Body of pancreas (tissue), 4 donors: ENCODE data around the gene NARF. TPM values are rescaled to one million over a fixed set of nuclear protein-coding genes. Genes with fewer than 3 reads are reported as not detected.

Experiments
- ATAC-seq: fragments of 150-250 bp; one replicate; pipeline ENCODE4 v1.9.1; 2016
- DNase-seq, 4 donors: peaks; one replicate each; pipeline ENCODE4 v3.0.0-alpha.2; 2019
- H3K27ac ChIP-seq, 4 donors: fragments of 200-600 bp; sonication (generic); 1 replicate in 3 of 4; 2 replicates in 1 of 4; pipeline versions ENCODE4 v1.5.1 to v1.6.1; 2016 to 2019; ENCODE audit warnings: mild to moderate bottlenecking in 1 of 4, mixed read lengths in 1 of 4, moderate library complexity in 1 of 4
- H3K27me3 ChIP-seq, 2 donors: fragments of 200-600 bp; sonication (generic); one replicate each; pipeline ENCODE4 v1.6.0; 2016; ENCODE audit warnings: mild to moderate bottlenecking in 1 of 2
- H3K36me3 ChIP-seq, 2 donors: fragments of 200-600 bp; sonication (generic); replicated peaks in 1 of 2; 2 replicates each; pipeline ENCODE4 v1.5.1; 2016; ENCODE audit warnings: low read depth in 2 of 2; ENCODE audit not compliant: insufficient read depth in 1 of 2
- H3K4me1 ChIP-seq: fragments of 200-600 bp; sonication (generic); one replicate; pipeline ENCODE4 v1.6.0; 2016
- H3K4me3 ChIP-seq, 2 donors: fragments of 200-600 bp; sonication (generic); 1 replicate in 1 of 2; 2 replicates in 1 of 2; pipeline ENCODE4 v1.5.1; 2016 to 2019
- H3K9me3 ChIP-seq, 3 donors: fragments of 200-600 bp; sonication (generic); 1 replicate in 2 of 3; 2 replicates in 1 of 3; pipeline ENCODE4 v1.5.1; 2016
- POLR2A ChIP-seq, 3 donors: fragments of 450-650 bp; IDR thresholded peaks; one replicate each; pipeline ENCODE4 v1.6.1; 2016; ENCODE audit warnings: antibody characterized with exemption in 3 of 3, mild to moderate bottlenecking in 2 of 3
- WGBS, 2 donors: methylation state at CpG; one replicate each; pipeline ENCODE4 v1.1.5; 2017; 5-methylcytosine and 5-hydroxymethylcytosine counted together
- intact Hi-C: fragments of 100-400 bp; cut with DNase I; formaldehyde crosslinking; loops from one replicate; pipeline ENCODE4 v1.15.1; 2023
- total RNA-seq, 2 donors: library from RNA; depleted of rRNA; stranded (reverse); fragments of >200 nt; gene quantifications; one replicate each; pipeline ENCODE4 v1.1.0, GENCODE V29; 2016
- TF ChIP-seq, protein P1 (sequence below), 7 experiments: fragments of 450-650 bp in 4 of 7; fragments of 200-600 bp in 3 of 7; sonication (generic) in 3 of 7; IDR thresholded peaks; one replicate each; pipeline ENCODE4 v1.5.1; 2016 to 2019; ENCODE audit warnings: antibody characterized with exemption in 7 of 7

NARF gene
- total RNA-seq, 2 donors from 2014 or later: 14.5 to 85.4 TPM

- Histone ChIP-seq H3K36me3 (no peaks in the 10 kb centered on the region), H3K4me1 (peaks cover 36% of the 10 kb centered on the region), H3K9me3 (no peaks in the 10 kb centered on the region), H3K27me3 (no peaks in the 10 kb centered on the region), H3K27ac (no peak overlapping the region), H3K4me3 (no peak overlapping the region)
- no peak for TF ChIP-seq POLR2A (IDR thresholded peaks at IDR 0.05)
- TF ChIP-seq, protein P1, sequence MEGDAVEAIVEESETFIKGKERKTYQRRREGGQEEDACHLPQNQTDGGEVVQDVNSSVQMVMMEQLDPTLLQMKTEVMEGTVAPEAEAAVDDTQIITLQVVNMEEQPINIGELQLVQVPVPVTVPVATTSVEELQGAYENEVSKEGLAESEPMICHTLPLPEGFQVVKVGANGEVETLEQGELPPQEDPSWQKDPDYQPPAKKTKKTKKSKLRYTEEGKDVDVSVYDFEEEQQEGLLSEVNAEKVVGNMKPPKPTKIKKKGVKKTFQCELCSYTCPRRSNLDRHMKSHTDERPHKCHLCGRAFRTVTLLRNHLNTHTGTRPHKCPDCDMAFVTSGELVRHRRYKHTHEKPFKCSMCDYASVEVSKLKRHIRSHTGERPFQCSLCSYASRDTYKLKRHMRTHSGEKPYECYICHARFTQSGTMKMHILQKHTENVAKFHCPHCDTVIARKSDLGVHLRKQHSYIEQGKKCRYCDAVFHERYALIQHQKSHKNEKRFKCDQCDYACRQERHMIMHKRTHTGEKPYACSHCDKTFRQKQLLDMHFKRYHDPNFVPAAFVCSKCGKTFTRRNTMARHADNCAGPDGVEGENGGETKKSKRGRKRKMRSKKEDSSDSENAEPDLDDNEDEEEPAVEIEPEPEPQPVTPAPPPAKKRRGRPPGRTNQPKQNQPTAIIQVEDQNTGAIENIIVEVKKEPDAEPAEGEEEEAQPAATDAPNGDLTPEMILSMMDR (IDR thresholded peaks at IDR 0.05): no peak
- WGBS, 2 donors: 90 to 92% methylated on average over 4 of the region's 4 CpGs
- DNase-seq: no peak
- intact Hi-C loops: no loop called here
- no peak for ATAC-seq
Measured at GRCh38 chr17:82416264-82416663, 42.3 kb upstream of the NARF start.

DNA sequence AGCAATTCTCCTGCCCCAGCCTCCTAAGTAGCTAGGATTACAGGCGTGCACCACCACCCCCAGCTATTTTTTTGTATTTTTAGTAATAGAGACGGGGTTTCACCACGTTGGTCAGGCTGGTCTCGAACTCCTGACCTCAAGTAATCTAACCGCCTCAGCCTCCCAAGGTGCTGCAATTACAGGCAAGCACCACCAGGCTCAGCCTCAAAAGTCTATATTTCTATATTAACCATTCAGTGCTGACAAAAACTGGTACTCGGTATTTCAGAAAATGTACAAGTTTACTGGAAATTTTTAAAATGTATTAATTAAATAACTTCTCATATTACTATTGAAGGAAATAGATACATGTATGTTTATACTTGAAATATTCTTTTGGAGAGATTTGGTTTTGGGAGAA is 41.8 kb upstream of the NARF start:
- H3K27ac ChIP-seq: no peak overlapping the region
- H3K9me3 ChIP-seq: no peaks in the 10 kb centered on the region
- intact Hi-C loops: no loop called here
- H3K4me1 ChIP-seq: peaks cover 36% of the 10 kb centered on the region
- WGBS, 2 donors: 91% methylated on average over 6 of the region's 6 CpGs
- no peak for DNase-seq
- TF ChIP-seq POLR2A (IDR thresholded peaks at IDR 0.05): no peak
- TF ChIP-seq, protein P1 (IDR thresholded peaks at IDR 0.05): no peak
- H3K36me3 ChIP-seq: no peaks in the 10 kb centered on the region
- H3K27me3 ChIP-seq: no peaks in the 10 kb centered on the region
- ATAC-seq: no peak
- no peak overlapping the region for H3K4me3 ChIP-seq

DNA sequence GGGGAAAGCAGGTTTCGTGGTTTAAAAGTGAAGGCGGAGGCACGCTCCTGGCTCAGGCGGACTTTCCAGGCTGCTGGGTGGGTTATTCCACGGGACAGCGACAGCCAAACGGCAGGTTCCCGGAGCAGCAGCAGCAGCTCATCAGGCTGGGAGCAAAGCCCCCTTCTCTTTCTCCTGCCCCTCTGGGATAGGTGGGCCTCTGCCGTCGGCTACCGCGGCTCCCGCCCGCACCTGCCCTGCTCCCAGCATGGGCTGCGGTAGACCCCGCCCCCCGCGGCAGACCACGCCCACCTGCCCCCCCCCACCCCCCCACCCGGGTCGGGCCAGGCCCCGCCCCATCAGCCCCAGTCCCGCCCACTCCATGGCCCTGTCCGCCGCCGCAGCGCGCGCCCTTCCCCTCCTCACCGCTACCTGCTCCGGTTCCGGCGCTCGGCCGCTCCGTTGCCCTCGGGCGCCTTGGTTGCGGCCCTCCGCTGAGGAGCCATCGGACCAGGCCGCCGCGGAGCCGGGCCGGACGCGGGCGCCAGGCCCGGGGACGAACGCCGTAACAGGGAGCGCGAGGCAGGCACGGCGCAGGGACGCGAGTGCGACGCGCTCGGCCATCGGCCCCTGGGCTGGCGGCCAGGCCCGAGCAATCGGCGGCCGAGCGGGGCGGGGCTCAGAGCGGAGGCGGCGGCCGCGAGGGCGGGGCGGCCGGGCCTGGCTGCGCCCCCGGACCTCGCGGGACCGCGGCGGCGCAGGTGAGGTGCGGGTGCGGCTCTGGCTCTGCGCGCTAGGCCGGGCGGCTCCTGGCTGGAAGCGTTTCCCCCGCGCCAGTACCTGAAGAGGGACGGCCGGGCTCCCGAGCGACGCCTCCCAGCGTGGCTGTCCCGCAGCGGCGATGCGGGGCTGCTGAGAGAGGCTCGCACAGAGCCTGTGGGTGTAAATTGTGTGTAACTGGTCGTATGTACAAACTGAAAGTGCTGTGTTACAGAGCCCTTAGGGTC is 40.2 kb upstream of the NARF start, which contains the start of the genes HEXD and OGFOD3:
HEXD (plus strand) TSS at position 347 of the 986 bp plus-strand sequence. CDS start 1,453 bp downstream, outside the sequence.
OGFOD3 (minus strand) TSS at position 586 of the 986 bp plus-strand sequence; CDS start at position 485, 101 bp downstream.
- H3K4me1 ChIP-seq: peaks cover 27% of the 10 kb centered on the region
- peak; percentile 96 for ATAC-seq
- H3K4me3 ChIP-seq: peak within 1 kb of the TSS; percentile 54 to 66
- no peaks in the 10 kb centered on the region for H3K9me3 ChIP-seq
- H3K36me3 ChIP-seq: no peaks in the 10 kb centered on the region
- TF ChIP-seq, protein P1 (IDR thresholded peaks at IDR 0.05): peak in 2 of 7 experiments; percentile 2 to 43
- peak in 2 of 3 donors; percentile 30 to 44 for TF ChIP-seq POLR2A (IDR thresholded peaks at IDR 0.05)
- H3K27me3 ChIP-seq: no peaks in the 10 kb centered on the region
- WGBS, 2 donors: 1 to 3% methylated on average over 9 to 86 of the region's 108 CpGs
- H3K27ac ChIP-seq: peak within 1 kb of the TSS; percentile 78 to 96 (median 91)
- intact Hi-C loops: no loop called here
- peak; percentile 82 to 89 (median 86) for DNase-seq

DNA sequence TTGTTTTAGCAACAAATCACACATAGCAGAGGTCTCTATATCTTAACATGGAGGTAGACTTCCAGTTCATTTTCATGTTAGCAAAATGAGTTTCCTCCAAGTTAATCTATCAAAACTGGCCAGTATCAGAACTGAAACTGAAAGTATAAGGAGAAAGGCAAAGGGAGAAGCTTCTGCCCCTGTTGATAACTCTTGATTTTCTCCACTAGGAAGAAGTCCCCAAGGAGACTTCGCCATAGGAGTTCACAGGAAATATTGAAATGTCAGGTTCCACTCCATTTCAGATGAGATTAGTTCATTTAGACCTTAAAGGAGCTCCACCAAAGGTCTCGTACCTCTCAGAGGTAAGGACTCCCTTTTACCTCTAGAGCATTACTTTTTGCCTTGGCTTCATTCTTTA is 39.0 kb upstream of the NARF start:
- DNase-seq: no peak
- H3K4me1 ChIP-seq: peaks cover 24% of the 10 kb centered on the region
- no peak overlapping the region for H3K27ac ChIP-seq
- no peak for ATAC-seq
- intact Hi-C loops: no loop called here
- H3K4me3 ChIP-seq: no peak overlapping the region
- H3K27me3 ChIP-seq: no peaks in the 10 kb centered on the region
- TF ChIP-seq, protein P1 (IDR thresholded peaks at IDR 0.05): no peak
- TF ChIP-seq POLR2A (IDR thresholded peaks at IDR 0.05): no peak
- H3K9me3 ChIP-seq: no peaks in the 10 kb centered on the region
- 91 to 97% methylated on average over 2 of the region's 2 CpGs for WGBS, 2 donors
- H3K36me3 ChIP-seq: no peaks in the 10 kb centered on the region
